Measurements from ENCODE around the gene CDKAL1. TPM values are rescaled to one million over a fixed set of nuclear protein-coding genes. Genes with fewer than 3 reads are reported as not detected.

The CDKAL1 gene
- total and polyA plus RNA-seq, 9 of the 15 experiments (the other 6 are each of a cell fraction or from before 2014, with no cell fraction given), result 11.2 to 36.3 (median 20.1) TPM

DNA sequence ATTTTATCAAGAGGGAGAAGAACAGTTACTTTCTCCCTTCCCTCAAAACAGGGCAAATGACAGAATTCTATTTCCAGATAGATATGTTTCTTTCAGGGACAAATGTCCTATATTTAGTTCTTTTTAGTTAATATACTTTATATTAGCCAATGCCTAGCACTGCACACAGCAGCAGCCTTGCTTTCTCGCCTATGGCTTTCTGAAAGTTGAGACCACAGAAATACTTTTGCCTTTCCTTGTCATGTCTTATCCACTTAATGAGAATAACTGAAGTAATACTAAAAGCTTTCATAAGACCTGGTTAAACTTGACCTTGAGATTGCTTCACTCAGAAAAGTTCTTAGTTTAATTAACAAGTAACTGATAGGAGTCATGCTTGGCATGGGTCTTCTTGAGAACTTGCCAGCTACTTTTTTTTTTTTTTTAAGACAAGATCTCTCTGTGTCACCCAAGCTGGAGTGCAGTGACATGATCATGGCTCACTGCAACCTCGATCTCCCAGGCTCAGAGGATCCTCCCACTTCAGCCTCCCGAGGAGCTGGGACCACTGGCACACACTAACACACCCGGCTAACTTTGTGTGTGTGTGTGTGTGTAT is 159.3 kb downstream of the CDKAL1 start (continued):
- no peak for TF ChIP-seq POLR3A (IDR thresholded peaks at IDR 0.05; ENCODE audit: borderline replicate concordance, extremely low read depth, insufficient read depth, insufficient read length)

DNA sequence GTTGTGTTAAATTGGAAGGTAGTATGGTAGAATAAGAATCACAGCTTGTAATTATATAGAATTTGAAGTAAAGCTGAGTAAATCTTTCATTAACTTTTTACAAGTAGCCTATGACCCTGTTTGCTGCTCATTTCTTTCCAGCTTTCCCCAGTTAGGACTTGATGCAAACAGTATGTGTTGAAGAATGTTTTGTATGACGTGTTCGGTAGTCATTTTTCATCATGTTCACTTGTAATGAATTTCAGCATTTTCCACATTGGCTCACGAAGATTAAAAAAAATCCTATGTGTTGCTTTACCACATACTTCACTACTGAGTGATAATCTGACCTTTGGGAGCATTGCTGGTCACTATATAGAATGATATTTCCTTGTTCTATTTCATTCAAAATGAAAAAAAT is 162.4 kb downstream of the CDKAL1 start:
- H3K4me2 ChIP-seq (ENCODE audit: insufficient read depth, low read length), result no peak overlapping the region
- H3K27ac ChIP-seq (ENCODE audit: extremely low read depth, low read depth, low read length), result no peak overlapping the region
- ATAC-seq (no peak), FAIRE-seq (no peak), DNase-seq (ENCODE audit: extremely low read depth in 1 of 4, low spot score in 3 of 4) (no peak)
- no peaks in the 10 kb centered on the region for H4K20me1 ChIP-seq (replicated peaks; ENCODE audit: control insufficient read depth, insufficient read depth, low read length)
- 82% methylated on average over 3 of the region's 3 CpGs for WGBS (ENCODE audit: insufficient coverage, low coverage, missing lambda C conversion rate)
- no peaks in the 10 kb centered on the region for H3K27me3 ChIP-seq (ENCODE audit: control insufficient read depth in 2 of 2, insufficient read depth in 2 of 2, low read length in 2 of 2)
- no TSS peak for BruUV-seq (replicated peaks)
- no peak overlapping the region for H2AFZ ChIP-seq (ENCODE audit: low read depth, low read length)
- no peaks in the 10 kb centered on the region for H3K36me3 ChIP-seq (ENCODE audit: control insufficient read depth, insufficient read depth, low read length)
- H3K9me1 ChIP-seq (ENCODE audit: control insufficient read depth, insufficient read depth, low read length), result no peaks in the 10 kb centered on the region
- ChIA-PET CTCF (ENCODE audit: low intra/inter-chr PET ratio) (no interaction called here), POLR2A (no interaction called here)
- H3K79me2 ChIP-seq (ENCODE audit: control insufficient read depth, insufficient read depth, low read length), result no peaks in the 10 kb centered on the region
- no peak overlapping the region for H3K4me3 ChIP-seq
- intact Hi-C loops (cut with micrococcal nuclease), result no loop called here
- in situ Hi-C loops (cut with MboI), result no loop called here
- H3K9ac ChIP-seq (ENCODE audit: insufficient read depth in 1 of 2, low read depth in 2 of 2, low read length in 2 of 2), result no peak overlapping the region
- peaks cover 5% of the 10 kb centered on the region in 2 experiments; a peak in 2 of 5 replicates for H3K4me1 ChIP-seq (replicated peaks in 1 of 2; ENCODE audit: control insufficient read depth in 2 of 2, insufficient read depth in 2 of 2, low read length in 2 of 2)
- H3K9me3 ChIP-seq (replicated peaks; ENCODE audit: control insufficient read depth, insufficient read depth, low read depth, low read length), result no peaks in the 10 kb centered on the region
- no peak for TF ChIP-seq TCF15 (CRISPR knock-in tag; IDR thresholded peaks at IDR 0.05)
- no peak for TF ChIP-seq POLR2A (conservative IDR thresholded peaks at IDR 0.05)
- no peak for TF ChIP-seq ZNF280B (CRISPR knock-in tag; IDR thresholded peaks at IDR 0.05)
- TF ChIP-seq, protein P1, sequence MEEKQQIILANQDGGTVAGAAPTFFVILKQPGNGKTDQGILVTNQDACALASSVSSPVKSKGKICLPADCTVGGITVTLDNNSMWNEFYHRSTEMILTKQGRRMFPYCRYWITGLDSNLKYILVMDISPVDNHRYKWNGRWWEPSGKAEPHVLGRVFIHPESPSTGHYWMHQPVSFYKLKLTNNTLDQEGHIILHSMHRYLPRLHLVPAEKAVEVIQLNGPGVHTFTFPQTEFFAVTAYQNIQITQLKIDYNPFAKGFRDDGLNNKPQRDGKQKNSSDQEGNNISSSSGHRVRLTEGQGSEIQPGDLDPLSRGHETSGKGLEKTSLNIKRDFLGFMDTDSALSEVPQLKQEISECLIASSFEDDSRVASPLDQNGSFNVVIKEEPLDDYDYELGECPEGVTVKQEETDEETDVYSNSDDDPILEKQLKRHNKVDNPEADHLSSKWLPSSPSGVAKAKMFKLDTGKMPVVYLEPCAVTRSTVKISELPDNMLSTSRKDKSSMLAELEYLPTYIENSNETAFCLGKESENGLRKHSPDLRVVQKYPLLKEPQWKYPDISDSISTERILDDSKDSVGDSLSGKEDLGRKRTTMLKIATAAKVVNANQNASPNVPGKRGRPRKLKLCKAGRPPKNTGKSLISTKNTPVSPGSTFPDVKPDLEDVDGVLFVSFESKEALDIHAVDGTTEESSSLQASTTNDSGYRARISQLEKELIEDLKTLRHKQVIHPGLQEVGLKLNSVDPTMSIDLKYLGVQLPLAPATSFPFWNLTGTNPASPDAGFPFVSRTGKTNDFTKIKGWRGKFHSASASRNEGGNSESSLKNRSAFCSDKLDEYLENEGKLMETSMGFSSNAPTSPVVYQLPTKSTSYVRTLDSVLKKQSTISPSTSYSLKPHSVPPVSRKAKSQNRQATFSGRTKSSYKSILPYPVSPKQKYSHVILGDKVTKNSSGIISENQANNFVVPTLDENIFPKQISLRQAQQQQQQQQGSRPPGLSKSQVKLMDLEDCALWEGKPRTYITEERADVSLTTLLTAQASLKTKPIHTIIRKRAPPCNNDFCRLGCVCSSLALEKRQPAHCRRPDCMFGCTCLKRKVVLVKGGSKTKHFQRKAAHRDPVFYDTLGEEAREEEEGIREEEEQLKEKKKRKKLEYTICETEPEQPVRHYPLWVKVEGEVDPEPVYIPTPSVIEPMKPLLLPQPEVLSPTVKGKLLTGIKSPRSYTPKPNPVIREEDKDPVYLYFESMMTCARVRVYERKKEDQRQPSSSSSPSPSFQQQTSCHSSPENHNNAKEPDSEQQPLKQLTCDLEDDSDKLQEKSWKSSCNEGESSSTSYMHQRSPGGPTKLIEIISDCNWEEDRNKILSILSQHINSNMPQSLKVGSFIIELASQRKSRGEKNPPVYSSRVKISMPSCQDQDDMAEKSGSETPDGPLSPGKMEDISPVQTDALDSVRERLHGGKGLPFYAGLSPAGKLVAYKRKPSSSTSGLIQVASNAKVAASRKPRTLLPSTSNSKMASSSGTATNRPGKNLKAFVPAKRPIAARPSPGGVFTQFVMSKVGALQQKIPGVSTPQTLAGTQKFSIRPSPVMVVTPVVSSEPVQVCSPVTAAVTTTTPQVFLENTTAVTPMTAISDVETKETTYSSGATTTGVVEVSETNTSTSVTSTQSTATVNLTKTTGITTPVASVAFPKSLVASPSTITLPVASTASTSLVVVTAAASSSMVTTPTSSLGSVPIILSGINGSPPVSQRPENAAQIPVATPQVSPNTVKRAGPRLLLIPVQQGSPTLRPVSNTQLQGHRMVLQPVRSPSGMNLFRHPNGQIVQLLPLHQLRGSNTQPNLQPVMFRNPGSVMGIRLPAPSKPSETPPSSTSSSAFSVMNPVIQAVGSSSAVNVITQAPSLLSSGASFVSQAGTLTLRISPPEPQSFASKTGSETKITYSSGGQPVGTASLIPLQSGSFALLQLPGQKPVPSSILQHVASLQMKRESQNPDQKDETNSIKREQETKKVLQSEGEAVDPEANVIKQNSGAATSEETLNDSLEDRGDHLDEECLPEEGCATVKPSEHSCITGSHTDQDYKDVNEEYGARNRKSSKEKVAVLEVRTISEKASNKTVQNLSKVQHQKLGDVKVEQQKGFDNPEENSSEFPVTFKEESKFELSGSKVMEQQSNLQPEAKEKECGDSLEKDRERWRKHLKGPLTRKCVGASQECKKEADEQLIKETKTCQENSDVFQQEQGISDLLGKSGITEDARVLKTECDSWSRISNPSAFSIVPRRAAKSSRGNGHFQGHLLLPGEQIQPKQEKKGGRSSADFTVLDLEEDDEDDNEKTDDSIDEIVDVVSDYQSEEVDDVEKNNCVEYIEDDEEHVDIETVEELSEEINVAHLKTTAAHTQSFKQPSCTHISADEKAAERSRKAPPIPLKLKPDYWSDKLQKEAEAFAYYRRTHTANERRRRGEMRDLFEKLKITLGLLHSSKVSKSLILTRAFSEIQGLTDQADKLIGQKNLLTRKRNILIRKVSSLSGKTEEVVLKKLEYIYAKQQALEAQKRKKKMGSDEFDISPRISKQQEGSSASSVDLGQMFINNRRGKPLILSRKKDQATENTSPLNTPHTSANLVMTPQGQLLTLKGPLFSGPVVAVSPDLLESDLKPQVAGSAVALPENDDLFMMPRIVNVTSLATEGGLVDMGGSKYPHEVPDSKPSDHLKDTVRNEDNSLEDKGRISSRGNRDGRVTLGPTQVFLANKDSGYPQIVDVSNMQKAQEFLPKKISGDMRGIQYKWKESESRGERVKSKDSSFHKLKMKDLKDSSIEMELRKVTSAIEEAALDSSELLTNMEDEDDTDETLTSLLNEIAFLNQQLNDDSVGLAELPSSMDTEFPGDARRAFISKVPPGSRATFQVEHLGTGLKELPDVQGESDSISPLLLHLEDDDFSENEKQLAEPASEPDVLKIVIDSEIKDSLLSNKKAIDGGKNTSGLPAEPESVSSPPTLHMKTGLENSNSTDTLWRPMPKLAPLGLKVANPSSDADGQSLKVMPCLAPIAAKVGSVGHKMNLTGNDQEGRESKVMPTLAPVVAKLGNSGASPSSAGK (IDR thresholded peaks at IDR 0.05), result no peak
- TF ChIP-seq MAZ (CRISPR knock-in tag; conservative IDR thresholded peaks at IDR 0.05 in 1 of 2, IDR thresholded peaks at IDR 0.05 in 1 of 2), result no peak
- no peak for TF ChIP-seq ZNF445 (CRISPR knock-in tag; IDR thresholded peaks at IDR 0.05; ENCODE audit: low read depth)

Data from K562 (cell line).